Tibial artery (tissue), 4 donors: ENCODE measurements around the gene NLRP8.

ENCODE experiments used
- DNase-seq, 2 donors: peaks; one replicate each; pipeline ENCODE4 v3.0.0-alpha.2; 2019
- H3K27ac ChIP-seq, 2 donors: fragments of 200-600 bp; sonication (generic) in 1 of 2; 1 replicate in 1 of 2; 2 replicates in 1 of 2; pipeline ENCODE4 v1.5.1; 2018 to 2019; ENCODE audit warnings: mild to moderate bottlenecking in 1 of 2
- H3K27me3 ChIP-seq, 2 donors: fragments of 200-600 bp; sonication (generic) in 1 of 2; one replicate each; pipeline versions ENCODE4 v1.5.1 to v1.6.0; 2016 to 2019
- H3K36me3 ChIP-seq, 3 donors: fragments of 200-600 bp; sonication (generic) in 2 of 3; one replicate each; pipeline ENCODE4 v1.5.1; 2016 to 2019; ENCODE audit warnings: mild to moderate bottlenecking in 2 of 3
- H3K4me1 ChIP-seq, 4 donors: fragments of 200-600 bp; sonication (generic) in 2 of 4; 1 replicate in 3 of 4; 2 replicates in 1 of 4; pipeline ENCODE4 v1.5.1; 2016 to 2019
- H3K4me3 ChIP-seq, 2 donors: fragments of 200-600 bp; sonication (generic) in 1 of 2; 1 replicate in 1 of 2; 2 replicates in 1 of 2; pipeline ENCODE4 v1.5.1; 2018 to 2019; ENCODE audit warnings: mild to moderate bottlenecking in 2 of 2
- H3K9me3 ChIP-seq, 3 donors: fragments of 200-600 bp; sonication (generic) in 1 of 3; one replicate each; pipeline ENCODE4 v1.5.1; 2016 to 2019
- CTCF ChIP-seq, 2 experiments: fragments of 200-600 bp in 1 of 2; fragments of 450-650 bp in 1 of 2; IDR thresholded peaks; one replicate each; pipeline ENCODE4 v1.5.1; 2017 to 2019; ENCODE audit warnings: antibody characterized with exemption in 2 of 2, mild to moderate bottlenecking in 1 of 2, moderate library complexity in 1 of 2
- intact Hi-C: fragments of 100-400 bp; cut with DNase I; formaldehyde crosslinking; loops from one replicate; pipeline ENCODE4 v1.15.0; 2023; ENCODE audit warnings: low total_unique reads

NLRP8 gene

DNA sequence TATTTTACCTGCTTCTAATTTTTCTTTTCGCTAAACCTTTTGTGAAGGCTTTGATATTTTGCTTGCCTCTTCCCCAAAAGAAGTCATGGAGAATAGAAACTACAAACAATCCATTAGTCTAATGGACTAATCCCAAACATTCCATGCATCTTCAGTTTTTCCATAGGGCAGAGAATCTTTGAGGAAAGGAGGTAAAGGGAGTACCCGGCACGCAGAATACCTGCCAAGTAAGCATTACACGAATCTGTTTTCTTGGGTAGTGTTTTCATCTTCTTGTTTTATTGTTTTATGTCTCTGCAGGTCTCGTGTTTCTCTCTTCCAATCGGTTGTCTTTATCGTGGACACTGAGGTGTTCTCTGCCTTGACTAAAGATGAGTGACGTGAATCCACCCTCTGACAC is at the start of gene NLRP8:
TSS of gene NLRP8 (plus strand) at position 301 of the 400 bp plus-strand sequence.
- DNase-seq: no peak
- H3K9me3 ChIP-seq: peaks cover 0 to 7% (median 0%) of the 10 kb centered on the region in 3 donors
- H3K4me1 ChIP-seq: no peaks in the 10 kb centered on the region
- intact Hi-C loops: no loop called here
- H3K36me3 ChIP-seq: no peaks in the 10 kb centered on the region
- H3K27me3 ChIP-seq: no peaks in the 10 kb centered on the region
- H3K27ac ChIP-seq: no peak within 1 kb of the TSS
- no peak for TF ChIP-seq CTCF (IDR thresholded peaks at IDR 0.05)
- no peak within 1 kb of the TSS for H3K4me3 ChIP-seq

DNA sequence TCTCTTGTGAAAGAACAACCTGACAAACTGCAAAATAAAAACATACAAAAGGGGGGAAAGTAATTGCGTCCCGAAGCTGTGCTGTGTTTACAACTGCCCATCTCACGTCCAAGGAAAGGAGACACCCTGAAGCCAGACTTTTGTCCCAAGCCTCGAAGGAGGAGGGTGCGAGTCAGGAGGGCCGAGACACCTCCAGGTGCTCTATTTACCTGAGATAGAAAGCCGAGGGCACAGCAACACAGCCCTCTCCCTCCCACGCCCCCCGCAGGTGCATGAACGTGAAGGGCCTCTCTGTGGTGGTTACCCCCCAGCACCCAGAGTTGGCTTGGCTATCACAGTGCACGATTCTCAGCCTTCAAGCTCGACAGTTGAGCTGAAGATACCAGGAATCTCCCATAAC is 48.7 kb upstream of the NLRP8 start:
- Histone ChIP-seq H3K9me3 (no peaks in the 10 kb centered on the region), H3K27ac (no peak overlapping the region), H3K36me3 (no peaks in the 10 kb centered on the region), H3K4me3 (no peak overlapping the region), H3K4me1 (no peaks in the 10 kb centered on the region), H3K27me3 (no peaks in the 10 kb centered on the region)
- intact Hi-C loops: no loop called here
- no peak for TF ChIP-seq CTCF (IDR thresholded peaks at IDR 0.05)
- no peak for DNase-seq

GRCh38 chr19:55901369-55902079 is 46.1 kb upstream of the NLRP8 start:
- Histone ChIP-seq H3K27ac (no peak overlapping the region), H3K4me1 (no peaks in the 10 kb centered on the region), H3K36me3 (no peaks in the 10 kb centered on the region), H3K4me3 (no peak overlapping the region), H3K9me3 (no peaks in the 10 kb centered on the region), H3K27me3 (no peaks in the 10 kb centered on the region)
- no peak for DNase-seq
- intact Hi-C loops: no loop called here
- no peak for TF ChIP-seq CTCF (IDR thresholded peaks at IDR 0.05)

- TF ChIP-seq CTCF (IDR thresholded peaks at IDR 0.05): no peak
These were observed 45.4 kb upstream of the NLRP8 start for GRCh38 chr19:55902080-55902751.

GRCh38 chr19:55907286-55907685 is 40.3 kb upstream of the NLRP8 start:
- H3K27me3 ChIP-seq: no peaks in the 10 kb centered on the region
- H3K4me1 ChIP-seq: no peaks in the 10 kb centered on the region
- no peak for TF ChIP-seq CTCF (IDR thresholded peaks at IDR 0.05)
- no peaks in the 10 kb centered on the region for H3K36me3 ChIP-seq
- no peak overlapping the region for H3K4me3 ChIP-seq
- DNase-seq: no peak
- intact Hi-C loops: no loop called here
- H3K9me3 ChIP-seq: peaks cover 0 to 7% (median 0%) of the 10 kb centered on the region in 3 donors
- no peak overlapping the region for H3K27ac ChIP-seq

More at GRCh38 chr19:55902080-55902751, 45.4 kb upstream of the NLRP8 start:
- Histone ChIP-seq H3K4me1 (no peaks in the 10 kb centered on the region), H3K36me3 (no peaks in the 10 kb centered on the region), H3K27ac (no peak overlapping the region), H3K4me3 (no peak overlapping the region), H3K9me3 (no peaks in the 10 kb centered on the region), H3K27me3 (no peaks in the 10 kb centered on the region)
- no peak for DNase-seq
- intact Hi-C loops: no loop called here
